Motor neuron (in vitro differentiated cells): ENCODE measurements around the gene TP63. TPM values are rescaled to one million over a fixed set of nuclear protein-coding genes. Genes with fewer than 3 reads are reported as not detected.

Experiments used
- ATAC-seq, 8 experiments: fragments of 200-7000 bp; cut with Tn5 transposase; replicated peaks in 6 of 8; 2 replicates each; pipeline ENCODE4 v1.8.0; 2021; ENCODE audit warnings: mild to moderate bottlenecking in 8 of 8, moderate library complexity in 8 of 8
- H3K27ac ChIP-seq, 2 donors: fragments of 250-450 bp; sonication (Bioruptor Pico); 2 replicates each; pipeline ENCODE4 v1.9.0; 2021; ENCODE audit warnings: antibody characterized with exemption in 2 of 2, mild to moderate bottlenecking in 2 of 2, moderate library complexity in 1 of 2
- H3K4me1 ChIP-seq, 2 donors: fragments of 250-450 bp; sonication (Bioruptor Pico); replicated peaks in 1 of 2; 2 replicates each; pipeline ENCODE4 v1.6.1; 2021; ENCODE audit warnings: antibody characterized with exemption in 2 of 2, mild to moderate bottlenecking in 2 of 2, moderate library complexity in 1 of 2
- H3K4me3 ChIP-seq, 5 donors: fragments of 250-450 bp; sonication (Bioruptor Pico); 2 replicates each; pipeline ENCODE4 v1.9.0; 2021; ENCODE audit warnings: antibody characterized with exemption in 5 of 5, mild to moderate bottlenecking in 5 of 5, moderate library complexity in 4 of 5
- WGBS, 10 experiments: fragments of 450-650 bp; shearing (Covaris generic); methylation state at CpG; one replicate each; pipeline ENCODE4 v1.0.0; 2022; 5-methylcytosine and 5-hydroxymethylcytosine counted together
- in situ Hi-C, 9 experiments: fragments of 400-800 bp; cut with MboI; loops; one replicate each; pipeline ENCODE4 v1.15.0; 2021; ENCODE audit warnings: low sequenced_read_pairs in 9 of 9, low pct_unique_long_range_greater_than_20kb in 2 of 9; ENCODE audit not compliant: unreplicated experiment in 9 of 9
- total RNA-seq, 8 experiments: library from RNA; unstranded; fragments of 300-600 nt; gene quantifications; 2 replicates each; pipeline versions ENCODE4 v1.2.3 to v1.2.4, GENCODE V29; 2022

TP63 gene
- total RNA-seq, 8 experiments from 2014 or later, result 0.05 to 1.5 (median 0.38) TPM

- ATAC-seq, result no peak
- 17 to 95% (median 52%) methylated on average over 2 of the region's 2 CpGs for WGBS, 10 experiments
- Histone ChIP-seq H3K4me3 (no peak overlapping the region), H3K4me1 (no peaks in the 10 kb centered on the region), H3K27ac (no peak overlapping the region)
- in situ Hi-C loops, result loop anchor here in 1 of 9 experiments (25.0 kb wide), 1 partner anchor 264 kb away; no protein-coding TSS in a partner anchor
These were observed 42.3 kb downstream of the TP63 start for GRCh38 chr3:189673535-189673934.

- ATAC-seq, result peak in 1 of 8 experiments; percentile 49
These were observed 43.2 kb downstream of the TP63 start for GRCh38 chr3:189674249-189674913.

GRCh38 chr3:189677667-189678066 lies 46.5 kb downstream of the TP63 start:
- H3K27ac ChIP-seq, result no peak overlapping the region
- no peaks in the 10 kb centered on the region for H3K4me1 ChIP-seq
- peak in 1 of 8 experiments; percentile 83 for ATAC-seq
- 7 to 92% (median 69%) methylated on average over 3 to 4 of the region's 4 CpGs for WGBS, 10 experiments
- in situ Hi-C loops, result no loop called here
- no peak overlapping the region for H3K4me3 ChIP-seq

More at GRCh38 chr3:189674249-189674913, 43.2 kb downstream of the TP63 start:
- H3K4me3 ChIP-seq, result no peak overlapping the region
- in situ Hi-C loops, result loop anchor here in 1 of 9 experiments (25.0 kb wide), 1 partner anchor 263 kb away; no protein-coding TSS in a partner anchor
- H3K4me1 ChIP-seq, result no peaks in the 10 kb centered on the region
- 79 to 100% (median 89%) methylated on average over 1 to 6 of the region's 6 CpGs for WGBS, 10 experiments
- no peak overlapping the region for H3K27ac ChIP-seq

- in situ Hi-C loops, result no loop called here
- no peak overlapping the region for H3K4me3 ChIP-seq
- no peak overlapping the region for H3K27ac ChIP-seq
- no peak for ATAC-seq
- no peaks in the 10 kb centered on the region for H3K4me1 ChIP-seq
These were observed 49.5 kb downstream of the TP63 start for GRCh38 chr3:189680723-189681122.

GRCh38 chr3:189683546-189684255 lies 52.5 kb downstream of the TP63 start:
- in situ Hi-C loops, result no loop called here
- no peak overlapping the region for H3K27ac ChIP-seq
- H3K4me1 ChIP-seq, result no peaks in the 10 kb centered on the region
- WGBS, 10 experiments, result 30 to 100% (median 73%) methylated on average over 2 to 3 of the region's 3 CpGs; no CpG with 5 or more reads in 4 of the 10 experiments
- no peak overlapping the region for H3K4me3 ChIP-seq
- ATAC-seq, result no peak

- Histone ChIP-seq H3K4me1 (no peaks in the 10 kb centered on the region), H3K4me3 (no peak overlapping the region), H3K27ac (no peak overlapping the region)
- 83 to 100% (median 93%) methylated on average over 1 to 2 of the region's 2 CpGs; no CpG with 5 or more reads in 1 of the 10 experiments for WGBS, 10 experiments
- ATAC-seq, result no peak
- in situ Hi-C loops, result no loop called here
These were observed 53.1 kb downstream of the TP63 start for GRCh38 chr3:189684317-189684716.

- in situ Hi-C loops, result no loop called here
- 57 to 100% (median 83%) methylated on average over 1 of the region's 1 CpG; no CpG with 5 or more reads in 2 of the 10 experiments for WGBS, 10 experiments
- Histone ChIP-seq H3K4me1 (no peaks in the 10 kb centered on the region), H3K27ac (no peak overlapping the region), H3K4me3 (no peak overlapping the region)
- no peak for ATAC-seq
These were observed 54.1 kb downstream of the TP63 start for GRCh38 chr3:189685291-189685690.

GRCh38 chr3:189685860-189686259 lies 54.7 kb downstream of the TP63 start:
- 40 to 100% (median 84%) methylated on average over 1 to 2 of the region's 2 CpGs; no CpG with 5 or more reads in 4 of the 10 experiments for WGBS, 10 experiments
- no peaks in the 10 kb centered on the region for H3K4me1 ChIP-seq
- no peak for ATAC-seq
- in situ Hi-C loops, result no loop called here
- H3K27ac ChIP-seq, result no peak overlapping the region
- no peak overlapping the region for H3K4me3 ChIP-seq

- WGBS, 10 experiments, result 63 to 100% (median 79%) methylated on average over 1 to 4 of the region's 4 CpGs
- in situ Hi-C loops, result no loop called here
- H3K4me3 ChIP-seq, result no peak overlapping the region
- ATAC-seq, result no peak
- no peaks in the 10 kb centered on the region for H3K4me1 ChIP-seq
- H3K27ac ChIP-seq, result no peak overlapping the region
These were observed 56.3 kb downstream of the TP63 start for GRCh38 chr3:189687475-189687874.

GRCh38 chr3:189688262-189688661 lies 57.1 kb downstream of the TP63 start:
- in situ Hi-C loops, result no loop called here
- Histone ChIP-seq H3K27ac (no peak overlapping the region), H3K4me3 (no peak overlapping the region), H3K4me1 (no peaks in the 10 kb centered on the region)
- 20 to 100% (median 71%) methylated on average over 1 of the region's 1 CpG; no CpG with 5 or more reads in 5 of the 10 experiments for WGBS, 10 experiments
- peak in 1 of 8 experiments; percentile 16 for ATAC-seq

GRCh38 chr3:189689625-189690024 lies 58.4 kb downstream of the TP63 start:
- Histone ChIP-seq H3K4me3 (no peak overlapping the region), H3K4me1 (no peaks in the 10 kb centered on the region), H3K27ac (no peak overlapping the region)
- ATAC-seq, result no peak
- in situ Hi-C loops, result no loop called here

- Histone ChIP-seq H3K4me1 (no peaks in the 10 kb centered on the region), H3K4me3 (no peak overlapping the region), H3K27ac (no peak overlapping the region)
- no peak for ATAC-seq
- in situ Hi-C loops, result no loop called here
- 11 to 50% (median 27%) methylated on average over 1 of the region's 1 CpG; no CpG with 5 or more reads in 6 of the 10 experiments for WGBS, 10 experiments
These were observed 59.0 kb downstream of the TP63 start for GRCh38 chr3:189690237-189690636.

GRCh38 chr3:189690672-189691071 lies 59.5 kb downstream of the TP63 start:
- H3K4me1 ChIP-seq, result no peaks in the 10 kb centered on the region
- WGBS, 10 experiments, result 33 to 100% (median 92%) methylated on average over 1 to 2 of the region's 2 CpGs
- no peak overlapping the region for H3K27ac ChIP-seq
- in situ Hi-C loops, result no loop called here
- H3K4me3 ChIP-seq, result no peak overlapping the region
- ATAC-seq, result no peak
